Activated naive CD8-positive, alpha-beta T cell treated with anti-CD3 and anti-CD28 coated beads, Interleukin-2, amount 50 U/mL, for 24 hours (primary cell): ENCODE results near the gene TRHDE.
"Not testable (repeated sequence)": the region's sequence is repeated elsewhere in the genome, so short reads cannot be mapped to it uniquely, and the experiment has no call there.

Experiments
- ATAC-seq: fragments of 150-1000 bp; cut with Tn5 transposase; one replicate; pipeline ENCODE4 v1.10.0; 2021
- DNase-seq: peaks from one replicate; pipeline ENCODE4 v3.0.0; 2021
- H3K27ac Mint-ChIP-seq: one replicate; pipeline ENCODE4 v1.8.0; 2021; ENCODE audit warnings: mild to moderate bottlenecking, mixed read lengths
- H3K27me3 Mint-ChIP-seq: one replicate; pipeline ENCODE4 v1.8.0; 2021; ENCODE audit warnings: mixed read lengths
- H3K36me3 Mint-ChIP-seq: one replicate; pipeline ENCODE4 v1.8.0; 2021; ENCODE audit warnings: low read depth, mixed read lengths
- H3K4me1 Mint-ChIP-seq: one replicate; pipeline ENCODE4 v1.8.0; 2021; ENCODE audit warnings: mixed read lengths
- H3K4me3 Mint-ChIP-seq: one replicate; pipeline ENCODE4 v1.8.0; 2021; ENCODE audit warnings: mild to moderate bottlenecking, moderate library complexity, mixed read lengths
- H3K9me3 Mint-ChIP-seq: one replicate; pipeline ENCODE4 v1.8.0; 2021; ENCODE audit warnings: mixed read lengths

Gene TRHDE

GRCh38 chr12:72574138-72574537, 302.0 kb downstream of the TRHDE start:
- ATAC-seq (no peak), DNase-seq (no peak)
- no peaks in the 10 kb centered on the region for H3K27me3 Mint-ChIP-seq
- H3K27ac Mint-ChIP-seq = no peak overlapping the region
- no peaks in the 10 kb centered on the region for H3K4me1 Mint-ChIP-seq
- no peaks in the 10 kb centered on the region for H3K36me3 Mint-ChIP-seq
- no peaks in the 10 kb centered on the region for H3K9me3 Mint-ChIP-seq
- no peak overlapping the region for H3K4me3 Mint-ChIP-seq

- H3K27me3 Mint-ChIP-seq = no peaks in the 10 kb centered on the region
- H3K27ac Mint-ChIP-seq = no peak overlapping the region
- ATAC-seq = no peak
- no peaks in the 10 kb centered on the region for H3K36me3 Mint-ChIP-seq
- no peaks in the 10 kb centered on the region for H3K4me1 Mint-ChIP-seq
- DNase-seq = no peak
- no peaks in the 10 kb centered on the region for H3K9me3 Mint-ChIP-seq
- no peak overlapping the region for H3K4me3 Mint-ChIP-seq
Measured at GRCh38 chr12:72578327-72578726, 306.2 kb downstream of the TRHDE start.

DNA sequence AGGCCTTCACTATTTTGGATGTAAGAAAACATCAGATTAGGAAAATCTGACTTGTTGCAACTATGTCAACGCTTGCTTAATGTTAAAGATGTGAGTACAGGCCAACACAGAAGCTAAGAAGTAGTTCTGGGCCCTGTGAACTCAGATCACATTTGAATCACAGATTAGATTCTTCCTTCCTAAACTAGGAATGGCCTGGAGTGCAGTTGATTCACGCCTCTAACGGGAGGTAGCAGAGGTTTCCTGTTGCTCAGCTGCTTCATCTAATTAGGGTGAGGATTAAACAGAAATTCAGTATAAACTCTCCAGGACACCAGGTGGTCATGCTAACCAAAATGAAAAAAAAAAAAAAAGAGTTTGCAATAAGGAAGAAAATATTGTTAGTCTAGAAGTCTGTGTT, 314.3 kb downstream of the TRHDE start:
- no peak for DNase-seq
- H3K36me3 Mint-ChIP-seq = no peaks in the 10 kb centered on the region
- ATAC-seq = no peak

GRCh38 chr12:72602581-72602980, 330.4 kb downstream of the TRHDE start:
- DNase-seq = no peak

More for the DNA sequence above, 314.3 kb downstream of the TRHDE start:
- no peak overlapping the region for H3K27ac Mint-ChIP-seq
- no peaks in the 10 kb centered on the region for H3K4me1 Mint-ChIP-seq
- no peaks in the 10 kb centered on the region for H3K27me3 Mint-ChIP-seq
- no peak overlapping the region for H3K4me3 Mint-ChIP-seq
- peaks cover 6% of the 10 kb centered on the region for H3K9me3 Mint-ChIP-seq

GRCh38 chr12:72605975-72606374, 333.8 kb downstream of the TRHDE start:
- no peak for DNase-seq
- Mint-ChIP-seq H3K4me3 (no peak overlapping the region), H3K9me3 (peaks cover 14% of the 10 kb centered on the region), H3K27ac (no peak overlapping the region), H3K27me3 (no peaks in the 10 kb centered on the region), H3K36me3 (no peaks in the 10 kb centered on the region), H3K4me1 (no peaks in the 10 kb centered on the region)
- ATAC-seq = no peak

More at GRCh38 chr12:72602581-72602980, 330.4 kb downstream of the TRHDE start:
- Mint-ChIP-seq H3K36me3 (no peaks in the 10 kb centered on the region), H3K4me3 (no peak overlapping the region), H3K27me3 (no peaks in the 10 kb centered on the region), H3K9me3 (peaks cover 6% of the 10 kb centered on the region), H3K4me1 (no peaks in the 10 kb centered on the region), H3K27ac (no peak overlapping the region)
- ATAC-seq = no peak

- DNase-seq = no peak
- no peaks in the 10 kb centered on the region for H3K36me3 Mint-ChIP-seq
- no peak overlapping the region for H3K4me3 Mint-ChIP-seq
- no peak for ATAC-seq
- H3K9me3 Mint-ChIP-seq = peaks cover 8% of the 10 kb centered on the region
- no peaks in the 10 kb centered on the region for H3K27me3 Mint-ChIP-seq
- H3K27ac Mint-ChIP-seq = no peak overlapping the region
- no peaks in the 10 kb centered on the region for H3K4me1 Mint-ChIP-seq
Measured at GRCh38 chr12:72610342-72610741, 338.2 kb downstream of the TRHDE start.

GRCh38 chr12:72610854-72611358, 338.7 kb downstream of the TRHDE start:
- Mint-ChIP-seq H3K9me3 (peaks cover 8% of the 10 kb centered on the region), H3K36me3 (no peaks in the 10 kb centered on the region)

DNA sequence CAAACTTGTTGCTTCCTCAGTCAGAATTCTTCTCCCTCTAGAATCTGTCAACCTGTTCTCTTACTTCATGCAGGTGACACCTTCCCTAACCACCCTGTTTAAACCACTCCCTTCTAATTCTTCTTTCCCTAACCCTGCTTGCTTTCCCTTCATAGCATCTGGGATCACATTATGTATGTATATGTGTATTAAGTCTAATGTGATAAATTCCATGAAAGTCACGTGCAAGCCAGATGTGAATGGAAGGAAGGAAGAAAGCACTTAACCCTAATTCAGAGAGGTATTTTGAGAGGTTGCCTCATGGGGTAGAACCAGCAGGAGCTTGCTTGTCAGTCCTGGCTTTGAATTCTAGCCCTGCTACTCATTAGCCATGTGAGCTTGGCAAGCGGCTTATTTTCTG, 340.0 kb downstream of the TRHDE start:
- ATAC-seq (no peak), DNase-seq (no peak)
- Mint-ChIP-seq H3K4me1 (no peaks in the 10 kb centered on the region), H3K9me3 (peaks cover 8% of the 10 kb centered on the region), H3K27ac (no peak overlapping the region), H3K4me3 (no peak overlapping the region), H3K27me3 (no peaks in the 10 kb centered on the region), H3K36me3 (no peaks in the 10 kb centered on the region)

More at GRCh38 chr12:72610854-72611358, 338.7 kb downstream of the TRHDE start:
- DNase-seq (no peak), ATAC-seq (no peak)
- no peak overlapping the region for H3K4me3 Mint-ChIP-seq
- no peak overlapping the region for H3K27ac Mint-ChIP-seq
- no peaks in the 10 kb centered on the region for H3K4me1 Mint-ChIP-seq
- no peaks in the 10 kb centered on the region for H3K27me3 Mint-ChIP-seq

DNA sequence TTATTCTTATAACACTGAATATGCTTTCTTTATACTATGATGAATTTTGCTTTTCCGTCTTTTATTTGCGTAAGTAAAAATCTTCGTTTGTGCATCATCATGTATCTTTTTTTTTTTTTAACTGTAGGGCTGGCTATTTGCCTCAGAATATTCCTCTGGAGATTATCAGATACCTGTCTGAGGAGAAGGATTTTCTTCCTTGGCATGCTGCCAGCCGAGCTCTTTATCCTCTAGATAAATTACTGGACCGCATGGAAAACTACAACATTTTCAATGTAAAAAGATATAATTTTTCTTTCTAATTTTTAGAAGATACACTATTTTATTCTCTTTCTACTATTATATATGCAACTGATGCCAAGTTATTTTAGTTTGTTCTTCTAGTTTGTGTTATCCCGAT, 346.6 kb downstream of the TRHDE start:
- Mint-ChIP-seq H3K27me3 (no peaks in the 10 kb centered on the region), H3K27ac (no peak overlapping the region), H3K4me1 (no peaks in the 10 kb centered on the region), H3K36me3 (no peaks in the 10 kb centered on the region), H3K4me3 (no peak overlapping the region), H3K9me3 (peaks cover 7% of the 10 kb centered on the region)
- no peak for DNase-seq
- ATAC-seq = no peak

GRCh38 chr12:72622556-72622955, 350.4 kb downstream of the TRHDE start:
- ATAC-seq (no peak), DNase-seq (no peak)
- Mint-ChIP-seq H3K27ac (no peak overlapping the region), H3K9me3 (peaks cover 12% of the 10 kb centered on the region), H3K36me3 (no peaks in the 10 kb centered on the region), H3K27me3 (no peaks in the 10 kb centered on the region), H3K4me3 (no peak overlapping the region), H3K4me1 (no peaks in the 10 kb centered on the region)

DNA sequence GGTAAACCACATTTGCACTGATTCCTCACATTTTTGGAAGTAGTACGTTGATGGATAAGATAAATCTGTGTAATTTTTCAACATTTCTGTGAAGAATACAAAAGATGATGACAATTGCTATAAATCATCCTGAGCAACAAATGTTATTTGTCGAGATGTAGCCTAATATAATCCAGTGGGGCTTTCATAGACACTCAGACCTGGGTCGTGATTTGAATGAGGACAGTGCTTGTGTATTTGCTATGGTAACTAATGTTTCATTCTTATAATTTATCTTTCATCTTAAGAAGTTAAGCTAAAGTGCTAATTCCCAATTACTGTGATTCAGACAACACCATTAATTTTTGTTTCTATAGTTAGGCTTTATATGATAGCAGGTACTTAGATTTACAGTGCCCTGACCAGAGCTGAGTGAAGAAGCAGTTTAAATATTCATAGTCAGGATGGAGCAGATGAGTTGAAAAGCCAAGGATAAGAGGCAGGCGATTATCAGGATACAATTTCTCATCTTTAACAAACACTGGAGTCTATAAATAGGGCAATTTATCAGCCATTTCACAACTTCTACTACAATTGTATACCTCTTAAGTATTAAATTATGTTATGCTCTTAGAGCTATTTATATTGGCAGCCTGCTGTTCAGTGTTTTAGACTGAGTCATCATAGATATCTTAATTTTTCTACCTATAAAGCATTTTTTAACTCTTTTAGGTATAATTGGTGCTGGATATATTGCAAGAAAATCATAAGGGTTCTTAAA, 359.9 kb downstream of the TRHDE start:
- no peaks in the 10 kb centered on the region for H3K4me1 Mint-ChIP-seq
- H3K27me3 Mint-ChIP-seq = no peaks in the 10 kb centered on the region
- DNase-seq = no peak
- no peak for ATAC-seq
- H3K27ac Mint-ChIP-seq = no peak overlapping the region
- H3K9me3 Mint-ChIP-seq = no peaks in the 10 kb centered on the region
- no peaks in the 10 kb centered on the region for H3K36me3 Mint-ChIP-seq
- no peak overlapping the region for H3K4me3 Mint-ChIP-seq

DNA sequence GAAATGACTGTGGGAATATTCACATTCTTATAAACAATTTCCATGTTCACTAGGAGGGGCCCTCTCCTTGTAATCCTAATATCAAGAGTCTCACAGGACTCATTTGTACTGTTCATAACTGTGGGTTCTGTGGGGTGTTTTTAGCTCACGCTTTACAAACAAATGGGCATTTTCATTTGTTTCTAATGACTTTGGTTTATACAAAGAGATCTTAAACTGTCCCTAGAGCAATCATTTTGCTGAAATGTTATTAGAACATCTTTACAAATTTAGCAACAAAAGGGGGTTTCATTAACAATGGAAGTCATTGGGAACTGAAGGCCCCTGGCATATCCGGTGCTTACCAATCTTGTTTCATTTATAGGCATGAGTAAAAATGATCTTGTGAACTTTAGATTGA, 370.5 kb downstream of the TRHDE start:
- ATAC-seq (no peak), DNase-seq (no peak)
- Mint-ChIP-seq H3K27me3 (no peaks in the 10 kb centered on the region), H3K4me3 (no peak overlapping the region), H3K9me3 (peaks cover 15% of the 10 kb centered on the region), H3K4me1 (no peaks in the 10 kb centered on the region), H3K27ac (no peak overlapping the region), H3K36me3 (no peaks in the 10 kb centered on the region)

DNA sequence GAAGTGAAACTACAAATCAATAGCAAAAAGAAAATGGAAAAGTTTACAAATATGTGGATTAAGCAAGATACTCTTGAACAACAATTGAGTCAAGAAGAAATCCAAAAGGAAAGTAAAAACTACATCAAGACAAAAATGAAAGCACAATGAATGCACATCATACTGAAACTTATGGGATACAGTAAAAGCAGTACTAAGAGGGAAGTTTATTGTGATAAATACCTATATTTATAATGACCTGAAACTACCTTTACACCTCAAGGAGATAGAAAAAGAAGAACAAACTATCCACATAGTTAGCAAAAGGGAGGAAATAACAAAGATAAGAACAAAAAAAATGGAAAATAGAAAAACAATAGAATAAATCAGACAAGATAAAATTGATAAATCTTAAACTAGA, 375.0 kb downstream of the TRHDE start:
- Mint-ChIP-seq H3K27me3 (no peaks in the 10 kb centered on the region), H3K4me1 (no peaks in the 10 kb centered on the region), H3K36me3 (no peaks in the 10 kb centered on the region)

GRCh38 chr12:72658615-72659014, 386.4 kb downstream of the TRHDE start:
- H3K4me1 Mint-ChIP-seq = no peaks in the 10 kb centered on the region
- DNase-seq (no peak), ATAC-seq (no peak)
- H3K9me3 Mint-ChIP-seq = peaks cover 13% of the 10 kb centered on the region
- no peak overlapping the region for H3K4me3 Mint-ChIP-seq
- H3K27ac Mint-ChIP-seq = no peak overlapping the region
- no peaks in the 10 kb centered on the region for H3K27me3 Mint-ChIP-seq
- no peaks in the 10 kb centered on the region for H3K36me3 Mint-ChIP-seq

More for the DNA sequence above, 375.0 kb downstream of the TRHDE start:
- DNase-seq = no peak
- ATAC-seq = no peak
- no peak overlapping the region for H3K27ac Mint-ChIP-seq
- peaks cover 16% of the 10 kb centered on the region for H3K9me3 Mint-ChIP-seq
- no peak overlapping the region for H3K4me3 Mint-ChIP-seq

- not testable (repeated sequence) for H3K27me3 Mint-ChIP-seq, H3K27ac Mint-ChIP-seq, H3K36me3 Mint-ChIP-seq, DNase-seq, ATAC-seq, H3K4me3 Mint-ChIP-seq, H3K4me1 Mint-ChIP-seq
- peaks cover 15% of the 10 kb centered on the region for H3K9me3 Mint-ChIP-seq
Measured at GRCh38 chr12:72660174-72660573, 388.0 kb downstream of the TRHDE start.
